OCI-LY3 (cell line): ENCODE data around the gene KLK11.

Experiments
- H2AFZ ChIP-seq: fragments of 200-600, 300-600 bp; shearing (Covaris generic); 2 replicates; pipeline ENCODE4 v1.6.0; 2014; ENCODE audit warnings: antibody characterized with exemption, low read depth, low read length
- H3K27ac ChIP-seq: fragments of 200-600, 300-600 bp; sonication (generic); 2 replicates; pipeline ENCODE4 v1.5.1; 2014; ENCODE audit warnings: mild to moderate bottlenecking, low read length, moderate library complexity, mixed read lengths
- H3K27me3 ChIP-seq: fragments of 200-600, 300-600 bp; sonication (generic); 2 replicates; pipeline ENCODE4 v1.6.1; 2014; ENCODE audit warnings: low read depth, low read length, mixed read lengths
- H3K36me3 ChIP-seq: fragments of 200-600, 300-600 bp; sonication (generic); replicated peaks from 2 replicates; pipeline ENCODE3; 2014; ENCODE audit warnings: low read depth, low read length, mixed read lengths
- H3K4me1 ChIP-seq: fragments of 300-600, 200-600 bp; sonication (generic); 2 replicates; pipeline ENCODE4 v1.6.1; 2014; ENCODE audit warnings: low read length, mixed read lengths
- H3K4me2 ChIP-seq: fragments of 200-600, 300-600 bp; sonication (generic); 2 replicates; pipeline ENCODE4 v1.6.1; 2014; ENCODE audit warnings: low read length, mixed read lengths
- H3K4me3 ChIP-seq: fragments of 300-600, 200-600 bp; sonication (generic); 2 replicates; pipeline ENCODE4 v1.5.1; 2014; ENCODE audit warnings: antibody characterized with exemption, mild to moderate bottlenecking, low read length, moderate library complexity
- H3K79me2 ChIP-seq: fragments of 300-600, 200-600 bp; shearing (Covaris generic); 2 replicates; pipeline ENCODE4 v1.6.1; 2014; ENCODE audit warnings: mild to moderate bottlenecking, low read length, mixed read lengths
- H3K9ac ChIP-seq: fragments of 300-600, 200-600 bp; shearing (Covaris generic); 2 replicates; pipeline ENCODE4 v1.6.0; 2014; ENCODE audit warnings: mild to moderate bottlenecking, low read length, moderate library complexity
- H3K9me3 ChIP-seq: fragments of 200-600, 300-600 bp; shearing (Covaris generic); 2 replicates; pipeline ENCODE4 v1.6.1; 2014; ENCODE audit warnings: low read length, mixed read lengths; ENCODE audit not compliant: insufficient read depth
- H4K20me1 ChIP-seq: fragments of 200-600, 300-600 bp; sonication (generic); 2 replicates; pipeline ENCODE4 v1.6.1; 2016; ENCODE audit warnings: low read length, mixed read lengths; ENCODE audit not compliant: insufficient read depth
- EZH2phosphoT487 ChIP-seq: fragments of 200-600 bp; shearing (Covaris generic); IDR thresholded peaks from 2 replicates; pipeline ENCODE4 v1.6.1; 2018; ENCODE audit warnings: antibody characterized with exemption, mixed run types, low read depth
- TF ChIP-seq, protein P1 (sequence below): fragments of 200-600, 300-600 bp; sonication (generic); IDR thresholded peaks from 2 replicates; pipeline ENCODE4 v1.5.1; 2014; ENCODE audit warnings: antibody characterized with exemption, low read length, low read depth

The KLK11 gene

DNA sequence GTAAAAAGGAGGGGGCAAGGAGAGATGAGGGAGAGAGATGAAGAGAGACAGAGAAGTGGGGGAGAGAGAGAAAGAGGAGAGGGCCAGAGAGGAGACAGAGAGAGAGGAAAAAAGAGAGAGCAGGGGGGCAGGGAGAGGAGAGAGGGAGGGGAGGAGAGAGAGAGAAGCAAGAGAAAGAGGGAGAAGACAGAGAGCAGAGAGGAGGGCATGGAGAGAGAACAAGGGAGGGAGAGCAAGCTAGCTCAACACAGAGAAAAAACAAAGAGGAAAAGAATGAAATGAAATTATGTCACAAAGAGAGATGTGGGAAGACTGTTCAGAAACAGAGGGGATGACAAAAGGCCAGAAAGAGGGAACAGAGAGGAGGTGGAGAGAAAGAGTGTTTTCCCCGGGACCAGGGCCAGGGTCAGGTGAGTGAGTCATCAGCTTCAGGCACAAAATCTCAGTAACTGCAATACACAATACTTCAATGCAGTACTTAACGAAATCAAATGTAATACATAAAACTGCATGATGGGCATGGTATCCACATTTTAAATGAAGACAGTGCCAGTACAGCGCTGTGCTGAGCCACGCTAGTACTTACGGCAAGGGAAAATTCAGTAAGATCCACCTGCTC lies 47.5 kb downstream of the KLK11 start:
- Histone ChIP-seq H2AFZ (no peak overlapping the region), H4K20me1 (no peaks in the 10 kb centered on the region), H3K4me1 (no peaks in the 10 kb centered on the region), H3K4me3 (no peak overlapping the region), H3K36me3 (no peaks in the 10 kb centered on the region), H3K27ac (no peak overlapping the region), H3K27me3 (peaks cover 35% of the 10 kb centered on the region), H3K9ac (no peak overlapping the region), H3K9me3 (no peaks in the 10 kb centered on the region), H3K79me2 (no peaks in the 10 kb centered on the region), H3K4me2 (no peak overlapping the region)
- TF ChIP-seq EZH2phosphoT487 = no peak
- TF ChIP-seq, protein P1, sequence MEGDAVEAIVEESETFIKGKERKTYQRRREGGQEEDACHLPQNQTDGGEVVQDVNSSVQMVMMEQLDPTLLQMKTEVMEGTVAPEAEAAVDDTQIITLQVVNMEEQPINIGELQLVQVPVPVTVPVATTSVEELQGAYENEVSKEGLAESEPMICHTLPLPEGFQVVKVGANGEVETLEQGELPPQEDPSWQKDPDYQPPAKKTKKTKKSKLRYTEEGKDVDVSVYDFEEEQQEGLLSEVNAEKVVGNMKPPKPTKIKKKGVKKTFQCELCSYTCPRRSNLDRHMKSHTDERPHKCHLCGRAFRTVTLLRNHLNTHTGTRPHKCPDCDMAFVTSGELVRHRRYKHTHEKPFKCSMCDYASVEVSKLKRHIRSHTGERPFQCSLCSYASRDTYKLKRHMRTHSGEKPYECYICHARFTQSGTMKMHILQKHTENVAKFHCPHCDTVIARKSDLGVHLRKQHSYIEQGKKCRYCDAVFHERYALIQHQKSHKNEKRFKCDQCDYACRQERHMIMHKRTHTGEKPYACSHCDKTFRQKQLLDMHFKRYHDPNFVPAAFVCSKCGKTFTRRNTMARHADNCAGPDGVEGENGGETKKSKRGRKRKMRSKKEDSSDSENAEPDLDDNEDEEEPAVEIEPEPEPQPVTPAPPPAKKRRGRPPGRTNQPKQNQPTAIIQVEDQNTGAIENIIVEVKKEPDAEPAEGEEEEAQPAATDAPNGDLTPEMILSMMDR = no peak

DNA sequence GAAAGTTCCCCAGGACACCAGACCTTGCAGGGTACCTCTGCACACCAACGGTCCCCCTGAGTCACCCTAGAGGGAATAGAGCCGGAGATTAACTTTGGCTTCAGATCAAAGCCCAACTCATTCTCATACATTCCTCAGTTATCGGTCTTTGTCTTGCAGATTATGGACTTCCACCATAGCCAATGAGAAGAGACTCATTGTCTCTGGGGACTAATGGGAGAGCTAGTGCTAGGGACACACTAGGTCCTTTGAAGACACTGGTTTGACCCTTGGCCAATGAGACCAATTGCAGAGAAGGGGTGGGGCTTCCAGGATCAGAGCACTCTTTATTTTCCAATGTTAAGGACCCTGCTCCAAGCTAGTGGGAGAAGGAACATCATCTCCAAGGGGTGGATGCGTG lies 48.8 kb downstream of the KLK11 start:
- peaks cover 40% of the 10 kb centered on the region for H3K27me3 ChIP-seq
- H3K9ac ChIP-seq = no peak overlapping the region

DNA sequence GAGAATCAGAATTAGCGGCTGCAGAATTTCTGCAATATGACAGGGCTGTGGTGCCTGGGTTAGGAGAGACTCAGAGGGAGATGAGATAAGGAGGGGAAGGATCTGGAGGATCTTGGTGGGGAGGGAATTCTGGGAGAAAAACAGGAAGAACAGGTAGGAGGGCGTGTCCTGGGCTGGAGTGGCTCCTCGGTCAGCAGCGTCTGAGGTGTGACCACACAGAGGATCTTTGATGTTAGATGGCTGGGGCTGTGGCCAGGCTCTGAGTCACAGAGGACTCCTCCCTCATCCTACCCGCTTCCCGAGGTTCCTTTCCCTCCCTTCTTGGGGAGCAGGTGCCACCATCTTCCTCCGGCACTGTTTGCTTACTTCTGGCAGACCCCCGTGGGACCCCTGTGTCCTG lies 50.6 kb downstream of the KLK11 start:
- no peaks in the 10 kb centered on the region for H4K20me1 ChIP-seq
- H3K9me3 ChIP-seq = no peaks in the 10 kb centered on the region
- no peaks in the 10 kb centered on the region for H3K4me1 ChIP-seq
- no peak overlapping the region for H3K27ac ChIP-seq
- H3K4me2 ChIP-seq = no peak overlapping the region
- no peak overlapping the region for H3K9ac ChIP-seq
- no peak overlapping the region for H3K4me3 ChIP-seq
- peaks cover 40% of the 10 kb centered on the region for H3K27me3 ChIP-seq
- no peak overlapping the region for H2AFZ ChIP-seq
- no peaks in the 10 kb centered on the region for H3K79me2 ChIP-seq
- H3K36me3 ChIP-seq = no peaks in the 10 kb centered on the region
- TF ChIP-seq EZH2phosphoT487 = no peak

More for the DNA sequence above, 48.8 kb downstream of the KLK11 start:
- no peaks in the 10 kb centered on the region for H3K4me1 ChIP-seq
- no peaks in the 10 kb centered on the region for H3K9me3 ChIP-seq
- no peak overlapping the region for H3K4me3 ChIP-seq
- H3K27ac ChIP-seq = no peak overlapping the region
- no peak overlapping the region for H2AFZ ChIP-seq
- TF ChIP-seq, protein P1 = no peak
- TF ChIP-seq EZH2phosphoT487 = no peak
- H3K79me2 ChIP-seq = no peaks in the 10 kb centered on the region
- H4K20me1 ChIP-seq = no peaks in the 10 kb centered on the region
- no peak overlapping the region for H3K4me2 ChIP-seq
- H3K36me3 ChIP-seq = no peaks in the 10 kb centered on the region

DNA sequence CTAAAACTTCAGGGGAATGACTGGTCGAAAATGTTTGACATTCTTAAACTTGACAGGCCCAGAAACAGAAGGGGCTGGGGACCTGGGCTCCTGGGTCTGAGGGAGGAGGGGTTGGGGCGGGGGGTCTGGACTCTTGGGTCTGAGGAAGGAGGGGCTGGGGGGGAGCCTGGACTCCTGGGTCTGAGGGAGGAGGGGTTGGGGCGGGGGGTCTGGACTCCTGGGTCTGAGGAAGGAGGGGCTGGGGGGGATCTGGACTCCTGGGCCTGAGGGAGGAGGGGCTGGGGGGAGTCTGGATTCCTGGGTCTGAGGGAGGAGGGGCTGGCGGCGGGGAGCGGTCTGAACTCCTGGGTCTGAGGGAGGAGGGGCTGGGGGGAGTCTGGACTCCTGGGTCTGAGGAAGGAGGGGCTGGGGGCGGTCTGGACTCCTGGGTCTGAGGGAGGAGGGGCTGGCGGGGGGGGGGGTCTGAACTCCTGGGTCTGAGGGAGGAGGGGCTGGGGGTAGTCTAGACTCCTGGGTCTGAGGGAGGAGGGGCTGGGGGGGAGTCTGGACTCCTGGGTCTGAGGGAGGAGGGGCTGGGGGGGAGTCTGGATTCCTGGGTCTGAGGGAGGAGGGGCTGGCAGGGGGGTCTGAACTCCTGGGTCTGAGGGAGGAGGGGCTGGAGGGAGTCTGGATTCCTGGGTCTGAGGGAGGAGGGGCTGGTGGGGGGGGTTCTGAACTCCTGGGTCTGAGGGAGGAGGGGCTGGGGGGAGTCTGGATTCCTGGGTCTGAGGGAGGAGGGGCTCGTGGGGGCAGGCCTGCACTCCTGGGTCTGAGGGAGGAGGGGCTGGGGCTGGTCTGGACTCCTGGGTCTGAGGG lies 51.5 kb downstream of the KLK11 start:
- no peak overlapping the region for H3K4me3 ChIP-seq
- no peak overlapping the region for H2AFZ ChIP-seq
- H4K20me1 ChIP-seq = no peaks in the 10 kb centered on the region
- no peaks in the 10 kb centered on the region for H3K79me2 ChIP-seq
- no peak overlapping the region for H3K27ac ChIP-seq
- H3K9ac ChIP-seq = no peak overlapping the region
- H3K4me1 ChIP-seq = no peaks in the 10 kb centered on the region
- TF ChIP-seq, protein P1 = no peak
- no peak for TF ChIP-seq EZH2phosphoT487
- peaks cover 45% of the 10 kb centered on the region for H3K27me3 ChIP-seq
- no peaks in the 10 kb centered on the region for H3K9me3 ChIP-seq
- no peaks in the 10 kb centered on the region for H3K36me3 ChIP-seq
- H3K4me2 ChIP-seq = no peak overlapping the region
